ENCODE measurements around the gene CNTNAP2.

CNTNAP2 gene

DNA sequence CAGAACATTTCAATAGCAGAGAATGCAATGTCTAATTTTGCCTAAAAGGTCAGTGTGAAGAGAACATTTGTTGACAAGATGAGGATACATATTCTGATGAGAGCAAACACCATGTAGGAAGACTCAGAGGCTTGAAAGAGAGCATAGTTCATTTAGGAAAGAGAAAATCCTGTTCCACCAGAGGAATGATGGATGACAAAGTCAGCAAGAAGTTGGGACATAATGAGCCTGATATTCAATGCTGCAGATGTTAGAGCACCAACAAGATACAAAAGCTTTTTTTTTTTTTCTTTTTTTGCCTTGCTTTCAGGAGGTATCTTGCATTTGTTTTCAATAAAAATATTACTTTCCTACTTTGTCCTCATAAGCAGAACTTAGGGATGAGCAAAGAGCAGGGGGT lies 1522.0 kb downstream of the CNTNAP2 start:
- TF ChIP-seq EZH2 (IDR thresholded peaks at IDR 0.05) (no peak), FOXP2 (optimal IDR thresholded peaks at IDR 0.05; ENCODE audit: control extremely low read depth, extremely low read length, insufficient read depth) (no peak), POLR2AphosphoS5 (IDR thresholded peaks at IDR 0.05; ENCODE audit: borderline replicate concordance, low read depth, low read length) (no peak)
- Histone ChIP-seq H3K9me3 (ENCODE audit: low read depth, low read length) (no peaks in the 10 kb centered on the region), H3K36me3 (ENCODE audit: insufficient read depth, low read length) (no peaks in the 10 kb centered on the region), H3K9ac (ENCODE audit: insufficient read length) (no peak overlapping the region), H3K4me3 (no peak overlapping the region), H3K27ac (no peak overlapping the region)
- no peak for DNase-seq (ENCODE audit: low read depth, low spot score)

DNA sequence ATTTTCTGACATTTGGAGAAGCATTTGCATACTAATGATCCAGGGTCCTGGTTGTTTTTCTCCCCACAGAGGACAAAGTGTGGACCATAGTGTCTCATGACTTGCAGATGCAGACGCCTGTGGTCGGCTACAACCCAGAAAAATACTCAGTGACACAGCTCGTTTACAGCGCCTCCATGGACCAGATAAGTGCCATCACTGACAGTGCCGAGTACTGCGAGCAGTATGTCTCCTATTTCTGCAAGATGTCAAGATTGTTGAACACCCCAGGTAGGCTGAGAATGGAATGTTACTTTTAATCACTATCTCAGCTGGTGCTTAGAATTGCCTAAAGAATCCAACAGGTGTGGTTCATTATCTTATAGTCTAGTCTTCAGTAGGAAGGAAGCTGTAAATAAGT lies 1522.4 kb downstream of the CNTNAP2 start:
- Histone ChIP-seq H3K9me3 (ENCODE audit: low read depth, low read length) (no peaks in the 10 kb centered on the region), H3K9ac (ENCODE audit: insufficient read length) (no peak overlapping the region), H3K27ac (no peak overlapping the region), H3K36me3 (ENCODE audit: insufficient read depth, low read length) (no peaks in the 10 kb centered on the region), H3K4me3 (no peak overlapping the region)
- TF ChIP-seq POLR2AphosphoS5 (IDR thresholded peaks at IDR 0.05; ENCODE audit: borderline replicate concordance, low read depth, low read length) (no peak), FOXP2 (optimal IDR thresholded peaks at IDR 0.05; ENCODE audit: control extremely low read depth, extremely low read length, insufficient read depth) (no peak), EZH2 (IDR thresholded peaks at IDR 0.05) (no peak)
- DNase-seq (ENCODE audit: low read depth, low spot score) = no peak

DNA sequence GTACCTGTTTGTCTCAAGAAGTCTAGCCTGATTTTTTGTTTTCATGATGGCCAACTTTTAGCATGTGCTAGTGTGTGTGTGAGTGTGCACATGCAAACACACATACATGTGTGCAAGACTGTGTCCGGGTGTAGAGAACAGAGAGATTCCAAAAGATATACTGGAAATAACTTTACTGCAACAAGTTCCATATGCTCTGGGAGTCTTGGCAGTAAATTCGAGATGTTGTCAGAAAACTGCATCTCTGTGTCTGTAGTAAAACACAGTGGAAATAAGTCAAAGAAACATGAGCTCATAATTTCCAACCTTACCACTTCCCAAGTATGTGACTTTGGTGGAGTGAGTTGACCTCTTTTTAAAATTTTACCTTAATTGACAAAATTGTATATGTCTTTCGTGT lies 1523.2 kb downstream of the CNTNAP2 start:
- no peaks in the 10 kb centered on the region for H3K36me3 ChIP-seq (ENCODE audit: insufficient read depth, low read length)
- H3K9ac ChIP-seq (ENCODE audit: insufficient read length) = no peak overlapping the region
- no peak overlapping the region for H3K27ac ChIP-seq
- TF ChIP-seq EZH2 (IDR thresholded peaks at IDR 0.05) (no peak), FOXP2 (optimal IDR thresholded peaks at IDR 0.05; ENCODE audit: control extremely low read depth, extremely low read length, insufficient read depth) (no peak), POLR2AphosphoS5 (IDR thresholded peaks at IDR 0.05; ENCODE audit: borderline replicate concordance, low read depth, low read length) (no peak)
- no peak overlapping the region for H3K4me3 ChIP-seq
- H3K9me3 ChIP-seq (ENCODE audit: low read depth, low read length) = no peaks in the 10 kb centered on the region
- DNase-seq (ENCODE audit: low read depth, low spot score) = no peak

DNA sequence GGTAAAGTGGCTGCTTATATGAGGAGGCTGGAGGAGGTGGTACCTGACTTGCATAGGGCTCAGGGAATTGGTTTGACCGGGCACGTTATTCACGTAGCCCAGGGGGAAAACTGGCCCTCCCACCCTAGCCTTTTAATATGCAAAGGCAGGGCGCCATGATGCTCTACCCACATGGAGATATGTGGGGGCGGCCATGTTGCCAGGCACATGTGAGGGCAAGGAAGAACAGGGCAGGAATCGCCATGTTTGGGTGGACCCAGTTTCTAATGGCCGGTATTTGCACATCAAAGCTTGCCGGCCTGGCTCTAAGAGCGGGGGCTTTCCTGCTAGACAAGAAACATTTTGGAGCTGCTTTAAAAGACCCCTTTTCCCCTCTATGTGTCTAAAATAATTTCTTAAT lies 1524.2 kb downstream of the CNTNAP2 start:
- Histone ChIP-seq H3K9ac (ENCODE audit: insufficient read length) (no peak overlapping the region), H3K4me3 (no peak overlapping the region), H3K9me3 (ENCODE audit: low read depth, low read length) (no peaks in the 10 kb centered on the region), H3K36me3 (ENCODE audit: insufficient read depth, low read length) (no peaks in the 10 kb centered on the region), H3K27ac (no peak overlapping the region)
- no peak for TF ChIP-seq POLR2AphosphoS5 (IDR thresholded peaks at IDR 0.05; ENCODE audit: borderline replicate concordance, low read depth, low read length)
- no peak for TF ChIP-seq FOXP2 (optimal IDR thresholded peaks at IDR 0.05; ENCODE audit: control extremely low read depth, extremely low read length, insufficient read depth)
- no peak for TF ChIP-seq EZH2 (IDR thresholded peaks at IDR 0.05)
- no peak for DNase-seq (ENCODE audit: low read depth, low spot score)

DNA sequence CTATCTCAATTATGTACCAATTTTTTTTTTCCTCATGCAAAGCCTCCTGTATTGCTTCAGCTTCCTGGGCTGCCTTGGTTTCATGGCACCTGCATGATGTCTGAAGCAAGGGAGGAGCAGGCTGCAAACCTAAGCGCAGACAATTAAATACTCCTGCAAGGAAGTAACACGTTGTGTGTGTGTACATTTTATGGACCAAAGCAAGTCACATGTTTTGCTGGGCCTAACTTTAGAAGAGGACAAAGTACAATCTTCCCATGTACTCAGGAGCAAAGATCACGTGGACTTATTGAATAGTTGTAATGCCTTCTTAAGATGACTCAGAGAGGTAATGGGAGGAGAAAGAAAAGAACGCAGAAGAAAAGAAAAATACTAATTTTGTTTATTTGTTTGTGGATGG lies 1530.0 kb downstream of the CNTNAP2 start:
- no peaks in the 10 kb centered on the region for H3K36me3 ChIP-seq (ENCODE audit: insufficient read depth, low read length)
- TF ChIP-seq FOXP2 (optimal IDR thresholded peaks at IDR 0.05; ENCODE audit: control extremely low read depth, extremely low read length, insufficient read depth) (no peak), EZH2 (IDR thresholded peaks at IDR 0.05) (no peak), POLR2AphosphoS5 (IDR thresholded peaks at IDR 0.05; ENCODE audit: borderline replicate concordance, low read depth, low read length) (no peak)
- H3K9me3 ChIP-seq (ENCODE audit: low read depth, low read length) = no peaks in the 10 kb centered on the region
- H3K9ac ChIP-seq (ENCODE audit: insufficient read length) = no peak overlapping the region
- DNase-seq (ENCODE audit: low read depth, low spot score) = no peak
- no peak overlapping the region for H3K4me3 ChIP-seq
- H3K27ac ChIP-seq = no peak overlapping the region

DNA sequence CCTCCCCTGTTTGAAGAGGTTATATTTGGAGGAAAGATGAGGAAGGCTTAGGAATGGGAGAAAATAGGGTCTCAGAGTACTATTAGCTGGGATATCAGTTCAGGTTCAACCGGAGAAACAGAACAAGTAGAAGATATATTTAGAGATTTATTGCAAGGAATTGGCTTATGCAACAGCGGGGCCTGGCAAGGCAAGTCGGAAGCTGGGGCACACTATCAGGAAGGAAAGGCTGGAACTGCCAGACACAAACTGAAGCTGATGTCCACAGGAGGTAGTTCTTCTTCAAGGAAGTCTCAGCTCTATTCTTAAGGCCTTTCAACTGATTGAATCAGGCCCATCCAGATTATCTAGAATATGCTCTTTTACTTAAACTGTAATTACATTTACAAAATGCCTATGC lies 1534.4 kb downstream of the CNTNAP2 start:
- Histone ChIP-seq H3K4me3 (no peak overlapping the region), H3K9ac (ENCODE audit: insufficient read length) (no peak overlapping the region), H3K36me3 (ENCODE audit: insufficient read depth, low read length) (no peaks in the 10 kb centered on the region), H3K9me3 (ENCODE audit: low read depth, low read length) (no peaks in the 10 kb centered on the region), H3K27ac (no peak overlapping the region)
- no peak for DNase-seq (ENCODE audit: low read depth, low spot score)
- no peak for TF ChIP-seq POLR2AphosphoS5 (IDR thresholded peaks at IDR 0.05; ENCODE audit: borderline replicate concordance, low read depth, low read length)
- no peak for TF ChIP-seq FOXP2 (optimal IDR thresholded peaks at IDR 0.05; ENCODE audit: control extremely low read depth, extremely low read length, insufficient read depth)
- no peak for TF ChIP-seq EZH2 (IDR thresholded peaks at IDR 0.05)

DNA sequence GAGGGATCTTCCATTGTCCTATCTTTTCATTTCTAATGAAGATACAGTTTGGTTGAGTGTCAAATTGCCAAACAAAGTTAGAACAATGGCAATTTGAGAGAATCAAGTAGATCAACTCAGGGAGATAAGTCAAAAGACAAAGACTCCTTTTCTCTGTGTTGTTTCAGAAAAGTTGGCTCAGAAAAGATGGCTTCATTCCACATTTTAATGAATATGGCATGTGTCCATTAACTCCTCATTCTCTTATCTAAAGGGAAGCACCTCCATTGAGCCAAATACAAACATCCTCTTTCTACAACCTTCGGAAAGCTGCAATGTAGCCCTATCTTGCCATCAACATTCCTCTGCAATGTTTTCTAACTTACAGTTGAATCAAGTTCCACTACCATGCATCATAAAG lies 1535.0 kb downstream of the CNTNAP2 start:
- TF ChIP-seq EZH2 (IDR thresholded peaks at IDR 0.05) (no peak), POLR2AphosphoS5 (IDR thresholded peaks at IDR 0.05; ENCODE audit: borderline replicate concordance, low read depth, low read length) (no peak), FOXP2 (optimal IDR thresholded peaks at IDR 0.05; ENCODE audit: control extremely low read depth, extremely low read length, insufficient read depth) (no peak)

DNA sequence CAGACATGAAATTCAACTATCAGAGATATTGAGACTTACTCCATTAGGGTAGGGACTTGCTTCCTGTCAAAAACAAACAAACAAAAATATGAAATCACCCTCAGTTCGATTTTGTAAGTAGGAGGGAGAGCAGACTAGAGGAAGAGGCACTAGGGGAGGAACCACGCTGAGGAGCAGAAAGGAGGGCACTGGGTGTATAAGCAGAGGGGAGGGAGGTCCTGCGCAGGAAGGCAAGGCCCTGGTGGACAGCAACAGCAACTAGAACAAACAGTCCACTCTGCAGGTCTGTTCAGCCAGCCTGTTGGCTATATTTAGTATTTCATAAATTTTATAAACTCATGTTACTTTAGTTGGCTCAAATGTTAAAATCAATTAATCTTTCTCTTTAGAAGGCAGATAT lies 1536.9 kb downstream of the CNTNAP2 start:
- TF ChIP-seq FOXP2 (optimal IDR thresholded peaks at IDR 0.05; ENCODE audit: control extremely low read depth, extremely low read length, insufficient read depth) = no peak
- TF ChIP-seq EZH2 (IDR thresholded peaks at IDR 0.05) = no peak
- H3K9me3 ChIP-seq (ENCODE audit: low read depth, low read length) = no peaks in the 10 kb centered on the region
- H3K4me3 ChIP-seq = no peak overlapping the region

More for the DNA sequence above, 1535.0 kb downstream of the CNTNAP2 start:
- no peak overlapping the region for H3K27ac ChIP-seq
- no peak for DNase-seq (ENCODE audit: low read depth, low spot score)
- no peaks in the 10 kb centered on the region for H3K9me3 ChIP-seq (ENCODE audit: low read depth, low read length)
- H3K4me3 ChIP-seq = no peak overlapping the region
- no peaks in the 10 kb centered on the region for H3K36me3 ChIP-seq (ENCODE audit: insufficient read depth, low read length)
- no peak overlapping the region for H3K9ac ChIP-seq (ENCODE audit: insufficient read length)

DNA sequence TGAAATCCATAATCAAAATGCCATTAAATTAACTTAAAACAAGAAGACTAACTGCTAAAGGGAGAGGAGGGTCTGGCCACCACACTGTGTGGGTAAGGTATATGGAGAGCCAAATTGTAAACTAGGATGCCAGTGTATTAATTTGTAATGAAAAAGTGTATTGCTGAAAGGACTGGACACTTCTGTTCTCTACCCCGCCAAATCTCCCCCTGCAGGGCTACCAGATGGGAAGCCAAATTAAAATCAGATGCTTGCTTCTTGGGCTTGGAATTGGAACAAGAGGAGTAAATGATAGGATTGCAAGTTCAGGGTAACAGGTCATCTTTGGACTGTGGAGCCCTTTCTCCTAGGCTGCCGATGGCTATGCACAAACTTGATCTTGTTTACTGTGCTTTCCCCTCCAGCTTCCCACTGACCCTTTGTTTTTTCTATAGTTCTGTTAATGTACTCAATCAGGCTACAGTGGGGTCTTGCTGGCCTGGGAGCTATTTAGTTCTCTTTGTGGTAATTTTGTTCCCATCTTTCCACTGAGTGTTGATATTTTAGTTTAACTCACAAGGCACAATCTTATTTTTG lies 1541.9 kb downstream of the CNTNAP2 start:
- TF ChIP-seq FOXP2 (optimal IDR thresholded peaks at IDR 0.05; ENCODE audit: control extremely low read depth, extremely low read length, insufficient read depth) = no peak
- TF ChIP-seq EZH2 (IDR thresholded peaks at IDR 0.05) = no peak
- no peak for TF ChIP-seq POLR2AphosphoS5 (IDR thresholded peaks at IDR 0.05; ENCODE audit: borderline replicate concordance, low read depth, low read length)
- Histone ChIP-seq H3K27ac (no peak overlapping the region), H3K9me3 (ENCODE audit: low read depth, low read length) (no peaks in the 10 kb centered on the region), H3K4me3 (no peak overlapping the region), H3K36me3 (ENCODE audit: insufficient read depth, low read length) (no peaks in the 10 kb centered on the region), H3K9ac (ENCODE audit: insufficient read length) (no peak overlapping the region)
- no peak for DNase-seq (ENCODE audit: low read depth, low spot score)

More for the DNA sequence above, 1536.9 kb downstream of the CNTNAP2 start:
- Histone ChIP-seq H3K27ac (no peak overlapping the region), H3K9ac (ENCODE audit: insufficient read length) (no peak overlapping the region), H3K36me3 (ENCODE audit: insufficient read depth, low read length) (no peaks in the 10 kb centered on the region)
- DNase-seq (ENCODE audit: low read depth, low spot score) = no peak
